HCT116 (cell line): Measurements from ENCODE around the gene DOC2A. TPM values are rescaled to one million over a fixed set of nuclear protein-coding genes. Genes with fewer than 3 reads are reported as not detected.

Experiments
- ATAC-seq: fragments of 200-7000 bp; cut with Tn5 transposase; 2 replicates; pipeline ENCODE4 v1.9.1; 2020; ENCODE audit warnings: mild to moderate bottlenecking, moderate library complexity
- BruUV-seq: library from RNA; stranded (reverse); fragments of 400-500 nt; replicated peaks from 2 replicates; lab custom pipeline; 2021; lab: Mats Ljungman, UMichigan
- CTCF ChIA-PET: fragments of 300-600 bp; sonication (Branson Sonifier 250); formaldehyde crosslinking; loops from one replicate; lab custom pipeline; 2021; ENCODE audit warnings: antibody characterized with exemption; lab: Charles Lee
- POLR2A ChIA-PET: fragments of 300-600, 350-600 bp; sonication (Branson Sonifier 250); formaldehyde crosslinking; loops from one replicate; lab custom pipeline; 2021; ENCODE audit warnings: antibody characterized with exemption; lab: Charles Lee
- RAD21 ChIA-PET, 2 experiments: fragments of 300-600 bp; sonication (Branson Sonifier 250); formaldehyde crosslinking; loops; one replicate each; lab custom pipeline; 2023; ENCODE audit warnings: low total read pairs in 2 of 2; ENCODE audit not compliant: uncharacterized antibody in 2 of 2, unreplicated experiment in 2 of 2, low non-redundant PET in 1 of 2; lab: Charles Lee
- DNase-seq: peaks from one replicate; pipeline ENCODE4 v3.0.0-alpha.2; 2010; ENCODE audit warnings: low read depth, low spot score
- H2AFZ ChIP-seq: fragments of 200-600 bp; shearing (Covaris generic), sonication (generic); 2 replicates; pipeline ENCODE4 v1.6.1; 2017; ENCODE audit warnings: low read depth, mixed run types, mixed read lengths, antibody characterized with exemption, low read length; ENCODE audit not compliant: poor library complexity, severe bottlenecking
- H3K27ac ChIP-seq: 2 replicates; pipeline ENCODE4 v1.5.1; 2012; ENCODE audit warnings: low read depth, low read length
- H3K27me3 ChIP-seq: fragments of 200-600 bp; sonication (generic); 2 replicates; pipeline ENCODE4 v1.6.1; 2016; ENCODE audit warnings: mixed run types, low read length, mixed read lengths; ENCODE audit not compliant: insufficient read depth
- H3K36me3 ChIP-seq, 2 experiments: fragments of 200-500 bp in 1 of 2; fragments of 200-600 bp in 1 of 2; sonication (Bioruptor generic) in 1 of 2; sonication (generic) in 1 of 2; 2 replicates each; pipeline versions ENCODE4 v1.5.1 to v1.6.1; 2014 to 2016; ENCODE audit warnings: low read length in 2 of 2, inconsistent platforms in 1 of 2, mixed read lengths in 1 of 2, mixed run types in 1 of 2; ENCODE audit not compliant: insufficient read depth in 2 of 2, control insufficient read depth in 1 of 2
- H3K4me1 ChIP-seq, 2 experiments: fragments of 200-600 bp in 1 of 2; sonication (generic) in 1 of 2; 2 replicates each; pipeline versions ENCODE4 v1.5.1 to v1.6.1; 2012 to 2017; ENCODE audit warnings: low read length in 2 of 2, inconsistent platforms in 1 of 2, mild to moderate bottlenecking in 1 of 2, mixed read lengths in 1 of 2, mixed run types in 1 of 2, moderate library complexity in 1 of 2; ENCODE audit not compliant: insufficient read depth in 2 of 2, control insufficient read depth in 1 of 2
- H3K4me2 ChIP-seq: fragments of 200-600 bp; sonication (generic); 2 replicates; pipeline ENCODE4 v1.6.1; 2017; ENCODE audit warnings: mixed run types, low read length, mixed read lengths
- H3K4me3 ChIP-seq, 2 experiments: fragments of 200-600 bp in 1 of 2; sonication (generic) in 1 of 2; replicated peaks in 1 of 2; 2 replicates each; pipeline ENCODE4 v1.5.1; 2011 to 2016; ENCODE audit warnings: low read length in 2 of 2, control low read depth in 1 of 2, low read depth in 1 of 2, mild to moderate bottlenecking in 1 of 2, mixed read lengths in 1 of 2, mixed run types in 1 of 2
- H3K79me2 ChIP-seq: fragments of 200-600 bp; sonication (generic); 2 replicates; pipeline ENCODE4 v1.6.1; 2017; ENCODE audit warnings: mild to moderate bottlenecking, mixed run types, low read length, moderate library complexity, mixed read lengths; ENCODE audit not compliant: insufficient read depth
- H3K9ac ChIP-seq: fragments of 200-600 bp; sonication (generic); 2 replicates; pipeline ENCODE4 v1.6.1; 2016; ENCODE audit warnings: low read length, mixed read lengths
- H3K9me2 ChIP-seq: fragments of 200-600 bp; sonication (generic), shearing (Covaris generic); 2 replicates; pipeline ENCODE4 v1.6.1; 2017; ENCODE audit warnings: mixed run types, mild to moderate bottlenecking, moderate library complexity; ENCODE audit not compliant: insufficient read depth
- H3K9me3 ChIP-seq, 2 experiments: fragments of 200-500 bp in 1 of 2; fragments of 200-600 bp in 1 of 2; sonication (Bioruptor generic) in 1 of 2; sonication (generic) in 1 of 2; 2 replicates each; pipeline ENCODE4 v1.6.1; 2014 to 2017; ENCODE audit warnings: low read length in 2 of 2, mixed read lengths in 2 of 2, inconsistent platforms in 1 of 2, low read depth in 1 of 2, mild to moderate bottlenecking in 1 of 2, mixed run types in 1 of 2, moderate library complexity in 1 of 2; ENCODE audit not compliant: control insufficient read depth in 1 of 2, insufficient read depth in 1 of 2
- H4K20me1 ChIP-seq: fragments of 200-600 bp; sonication (generic), shearing (Covaris generic); 2 replicates; pipeline ENCODE4 v1.6.1; 2017; ENCODE audit warnings: mixed run types, mild to moderate bottlenecking, moderate library complexity; ENCODE audit not compliant: insufficient read depth
- CBX3 ChIP-seq: IDR thresholded peaks from 2 replicates; pipeline ENCODE4 v1.6.1; 2012; ENCODE audit warnings: low read depth
- CEBPB ChIP-seq: IDR thresholded peaks from 2 replicates; pipeline ENCODE4 v1.6.1; 2012; ENCODE audit warnings: low read depth
- EGR1 ChIP-seq: IDR thresholded peaks from 2 replicates; pipeline ENCODE4 v1.6.1; 2012; ENCODE audit warnings: low read depth
- EZH2phosphoT487 ChIP-seq: fragments of 200-600 bp; IDR thresholded peaks from 2 replicates; pipeline ENCODE4 v1.6.1; 2018; ENCODE audit warnings: antibody characterized with exemption, borderline replicate concordance
- FOSL1 ChIP-seq: IDR thresholded peaks from 2 replicates; pipeline ENCODE4 v1.6.1; 2012; ENCODE audit warnings: low read depth
- POLR2A ChIP-seq: IDR thresholded peaks from 2 replicates; pipeline ENCODE4 v1.7.0; 2011; ENCODE audit warnings: borderline replicate concordance; ENCODE audit not compliant: insufficient read depth, insufficient read length; ENCODE audit errors: extremely low read depth
- RAD21 ChIP-seq: IDR thresholded peaks from 2 replicates; pipeline ENCODE4 v1.6.1; 2012; ENCODE audit warnings: low read depth, mild to moderate bottlenecking
- SP1 ChIP-seq: IDR thresholded peaks from 2 replicates; pipeline ENCODE4 v1.6.1; 2012; ENCODE audit warnings: low read depth
- SRF ChIP-seq: IDR thresholded peaks from 2 replicates; pipeline ENCODE4 v1.6.1; 2012; ENCODE audit warnings: low read depth
- TCF7L2 ChIP-seq: IDR thresholded peaks from 2 replicates; pipeline ENCODE4 v1.7.0; 2011; ENCODE audit warnings: borderline replicate concordance, inconsistent platforms; ENCODE audit not compliant: insufficient read depth, insufficient read length; ENCODE audit errors: extremely low read depth
- YY1 ChIP-seq: IDR thresholded peaks from 2 replicates; pipeline ENCODE4 v1.6.1; 2011; ENCODE audit warnings: low read length, low read depth, moderate library complexity, mild to moderate bottlenecking; ENCODE audit not compliant: insufficient replicate concordance; ENCODE audit errors: extremely low read depth
- ZNF274 ChIP-seq: fragments of 200-500 bp; sonication (Bioruptor generic); IDR thresholded peaks from 2 replicates; pipeline ENCODE4 v1.6.1; 2014; ENCODE audit warnings: mild to moderate bottlenecking, low read depth, low read length, inconsistent platforms
- intact Hi-C: fragments of 100-400 bp; cut with micrococcal nuclease; formaldehyde crosslinking; loops from 2 replicates; pipeline ENCODE4 v1.10.0; 2022
- total RNA-seq: library from RNA; stranded (reverse); gene quantifications from one replicate; pipeline ENCODE4 v1.2.1, GENCODE V29; 2021; ENCODE audit not compliant: unreplicated experiment
- TF ChIP-seq, protein P1 (sequence below): IDR thresholded peaks from 2 replicates; pipeline ENCODE4 v1.6.1; 2012
- TF ChIP-seq, protein P2 (sequence below): IDR thresholded peaks from 2 replicates; pipeline ENCODE4 v1.6.1; 2012; ENCODE audit warnings: low read depth

DOC2A gene
- total RNA-seq, 1 experiment from 2014 or later = 17.3 TPM

DNA sequence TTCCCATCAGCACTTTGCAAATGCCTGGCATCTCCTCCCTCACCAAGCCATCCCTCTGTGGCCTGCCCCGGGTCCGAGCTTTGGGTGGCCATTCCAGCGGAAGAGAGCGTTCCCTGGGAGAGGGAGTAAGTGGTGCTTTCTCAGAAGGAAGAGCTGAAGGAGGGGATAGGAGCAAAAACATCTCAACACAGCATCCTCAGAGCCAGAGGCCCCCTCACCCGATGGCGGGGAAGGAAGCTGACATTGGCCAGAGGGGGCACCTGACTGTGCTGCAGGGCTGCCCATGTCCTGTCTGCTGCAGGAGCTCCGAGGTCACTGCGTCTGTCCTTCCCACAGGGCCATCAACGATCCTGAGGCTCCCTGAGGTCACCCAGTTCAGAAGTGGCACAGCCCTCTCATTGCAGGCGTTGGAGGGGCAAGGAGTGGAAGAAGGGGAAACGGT is 20.7 kb upstream of the DOC2A start:
- Histone ChIP-seq H3K27ac (no peak overlapping the region), H3K4me3 (no peak overlapping the region), H3K27me3 (no peaks in the 10 kb centered on the region), H3K4me2 (no peak overlapping the region), H3K4me1 (peaks cover 0 to 5% of the 10 kb centered on the region in 2 experiments; a peak in 2 of 4 replicates)
- no peak for DNase-seq
- intact Hi-C loops = no loop called here
- ATAC-seq = no peak
- POLR2A ChIA-PET = no interaction called here
- CTCF ChIA-PET = interaction anchor here (0.7 to 2.6 kb wide), 10 partner anchors 10 to 340 kb away, joined by 3 to 34 read pairs (median 6); partner anchors contain the start of genes PAGR1 and TAOK2
- no peak for TF ChIP-seq TCF7L2
- no peak for TF ChIP-seq RAD21
- no peak for TF ChIP-seq POLR2A
- TF ChIP-seq, protein P1, sequence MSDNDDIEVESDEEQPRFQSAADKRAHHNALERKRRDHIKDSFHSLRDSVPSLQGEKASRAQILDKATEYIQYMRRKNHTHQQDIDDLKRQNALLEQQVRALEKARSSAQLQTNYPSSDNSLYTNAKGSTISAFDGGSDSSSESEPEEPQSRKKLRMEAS = no peak
- TF ChIP-seq CEBPB = no peak
- no peak for TF ChIP-seq CBX3
- no peak for TF ChIP-seq ZNF274
- TF ChIP-seq EGR1 = no peak
- TF ChIP-seq, all 23 proteins: peak for 0
- Histone ChIP-seq H3K9me3 (no peaks in the 10 kb centered on the region), H3K36me3 (no peaks in the 10 kb centered on the region), H2AFZ (no peak overlapping the region), H3K9ac (no peak overlapping the region), H3K9me2 (no peaks in the 10 kb centered on the region), H3K79me2 (no peaks in the 10 kb centered on the region), H4K20me1 (no peaks in the 10 kb centered on the region)
- RAD21 ChIA-PET = interaction anchor here (1.4 to 2.5 kb wide), 3 partner anchors 183 to 331 kb away, joined by 3 to 11 read pairs (median 8); no protein-coding TSS in a partner anchor
- BruUV-seq = no TSS peak

DNA sequence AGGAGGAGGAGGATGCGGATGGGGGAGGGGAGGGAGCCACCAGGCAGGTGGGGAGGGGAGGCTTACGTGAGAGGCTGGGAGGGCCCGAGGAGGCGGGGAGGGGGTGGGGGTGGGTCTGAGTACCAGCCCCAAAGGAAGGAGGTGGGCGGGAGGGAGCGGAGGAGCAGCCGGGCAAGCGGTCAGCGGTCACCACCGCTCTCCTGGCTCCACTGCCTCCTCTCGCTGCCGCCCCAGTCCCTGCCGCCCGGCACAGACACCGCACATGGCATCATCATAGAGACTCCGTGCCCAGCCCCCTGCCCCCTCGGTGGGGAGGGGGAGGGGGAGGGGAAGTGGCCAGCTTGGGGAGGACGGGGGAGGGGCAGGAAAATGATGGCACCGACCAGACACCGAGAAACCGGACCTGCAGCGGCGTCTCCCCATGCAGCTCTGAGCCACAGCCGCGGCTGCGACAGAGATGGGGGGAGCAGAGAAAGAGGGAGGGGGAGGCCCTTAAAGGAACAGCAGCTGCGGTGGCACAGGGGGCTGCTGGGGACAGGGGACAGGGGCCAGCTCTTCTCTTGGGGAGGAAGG is 20.1 kb upstream of the DOC2A start, which contains the start of gene TLCD3B:
Gene TLCD3B (minus strand): TSS at position 431 of the 573 bp plus-strand sequence. CDS start 744 bp downstream, outside the sequence.
- Histone ChIP-seq H3K9ac (no peak within 1 kb of the TSS), H3K4me2 (no peak within 1 kb of the TSS), H3K27ac (no peak within 1 kb of the TSS), H4K20me1 (no peaks in the 10 kb centered on the region), H2AFZ (no peak within 1 kb of the TSS), H3K9me3 (no peaks in the 10 kb centered on the region), H3K36me3 (no peaks in the 10 kb centered on the region), H3K4me1 (peaks cover 0 to 5% of the 10 kb centered on the region in 2 experiments; a peak in 2 of 4 replicates), H3K4me3 (no peak within 1 kb of the TSS), H3K9me2 (no peaks in the 10 kb centered on the region), H3K27me3 (no peaks in the 10 kb centered on the region), H3K79me2 (no peaks in the 10 kb centered on the region)
- ChIA-PET POLR2A (interaction anchor here (0.6 kb wide), 1 partner anchor 204 kb away, joined by 3 read pairs; no protein-coding TSS in a partner anchor), CTCF (interaction anchor here (1.0 to 2.6 kb wide), 4 partner anchors 13 to 331 kb away, joined by 3 to 34 read pairs (median 8); partner anchors contain the start of gene PAGR1), RAD21 (interaction anchor here in 1 of 2 experiments (0.7 to 2.5 kb wide), 2 partner anchors 147 to 331 kb away, joined by 3 to 8 read pairs; no protein-coding TSS in a partner anchor)
- no peak for ATAC-seq
- no TSS peak for BruUV-seq
- intact Hi-C loops = no loop called here
- no peak for DNase-seq
- TF ChIP-seq, protein P2, sequence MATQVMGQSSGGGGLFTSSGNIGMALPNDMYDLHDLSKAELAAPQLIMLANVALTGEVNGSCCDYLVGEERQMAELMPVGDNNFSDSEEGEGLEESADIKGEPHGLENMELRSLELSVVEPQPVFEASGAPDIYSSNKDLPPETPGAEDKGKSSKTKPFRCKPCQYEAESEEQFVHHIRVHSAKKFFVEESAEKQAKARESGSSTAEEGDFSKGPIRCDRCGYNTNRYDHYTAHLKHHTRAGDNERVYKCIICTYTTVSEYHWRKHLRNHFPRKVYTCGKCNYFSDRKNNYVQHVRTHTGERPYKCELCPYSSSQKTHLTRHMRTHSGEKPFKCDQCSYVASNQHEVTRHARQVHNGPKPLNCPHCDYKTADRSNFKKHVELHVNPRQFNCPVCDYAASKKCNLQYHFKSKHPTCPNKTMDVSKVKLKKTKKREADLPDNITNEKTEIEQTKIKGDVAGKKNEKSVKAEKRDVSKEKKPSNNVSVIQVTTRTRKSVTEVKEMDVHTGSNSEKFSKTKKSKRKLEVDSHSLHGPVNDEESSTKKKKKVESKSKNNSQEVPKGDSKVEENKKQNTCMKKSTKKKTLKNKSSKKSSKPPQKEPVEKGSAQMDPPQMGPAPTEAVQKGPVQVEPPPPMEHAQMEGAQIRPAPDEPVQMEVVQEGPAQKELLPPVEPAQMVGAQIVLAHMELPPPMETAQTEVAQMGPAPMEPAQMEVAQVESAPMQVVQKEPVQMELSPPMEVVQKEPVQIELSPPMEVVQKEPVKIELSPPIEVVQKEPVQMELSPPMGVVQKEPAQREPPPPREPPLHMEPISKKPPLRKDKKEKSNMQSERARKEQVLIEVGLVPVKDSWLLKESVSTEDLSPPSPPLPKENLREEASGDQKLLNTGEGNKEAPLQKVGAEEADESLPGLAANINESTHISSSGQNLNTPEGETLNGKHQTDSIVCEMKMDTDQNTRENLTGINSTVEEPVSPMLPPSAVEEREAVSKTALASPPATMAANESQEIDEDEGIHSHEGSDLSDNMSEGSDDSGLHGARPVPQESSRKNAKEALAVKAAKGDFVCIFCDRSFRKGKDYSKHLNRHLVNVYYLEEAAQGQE = no peak
- TF ChIP-seq YY1 (no peak), TCF7L2 (no peak), FOSL1 (no peak), SRF (no peak), EZH2phosphoT487 (no peak), CEBPB (no peak), SP1 (no peak)
